Testis (tissue), 3 donors: Measurements from ENCODE around the gene EEF1A2. TPM values are rescaled to one million over a fixed set of nuclear protein-coding genes. Genes with fewer than 3 reads are reported as not detected.

Experiments used
- DNase-seq: peaks from one replicate; pipeline ENCODE4 v3.0.0-alpha.2; 2019
- H3K27ac ChIP-seq, 2 donors: fragments of 200-600 bp; sonication (generic); one replicate each; pipeline ENCODE4 v1.5.1; 2019
- H3K27me3 ChIP-seq: fragments of 200-600 bp; sonication (generic); one replicate; pipeline ENCODE4 v1.5.1; 2019
- H3K36me3 ChIP-seq: fragments of 200-600 bp; sonication (generic); one replicate; pipeline ENCODE4 v1.5.1; 2017; ENCODE audit warnings: low read depth; ENCODE audit errors: missing control alignments
- H3K4me1 ChIP-seq: fragments of 200-600 bp; sonication (generic); one replicate; pipeline ENCODE4 v1.5.1; 2019
- H3K4me3 ChIP-seq, 2 donors: fragments of 200-600 bp; sonication (generic); one replicate each; pipeline ENCODE4 v1.5.1; 2017 to 2019
- H3K9me3 ChIP-seq: fragments of 200-600 bp; sonication (generic); one replicate; pipeline ENCODE4 v1.5.1; 2017
- CTCF ChIP-seq, 3 experiments: fragments of 450-650 bp in 2 of 3; fragments of 200-600 bp in 1 of 3; sonication (generic) in 1 of 3; IDR thresholded peaks; one replicate each; pipeline ENCODE4 v1.5.1; 2016 to 2019; ENCODE audit warnings: antibody characterized with exemption in 3 of 3, mild to moderate bottlenecking in 2 of 3, moderate library complexity in 1 of 3
- POLR2A ChIP-seq: fragments of 450-650 bp; IDR thresholded peaks from one replicate; pipeline ENCODE4 v1.6.1; 2017; ENCODE audit warnings: antibody characterized with exemption, mild to moderate bottlenecking, moderate library complexity
- WGBS, 2 donors: methylation state at CpG; one replicate each; pipeline ENCODE4 v1.1.5; 2018; 5-methylcytosine and 5-hydroxymethylcytosine counted together
- intact Hi-C: fragments of 100-400 bp; cut with DNase I; formaldehyde crosslinking; loops from one replicate; pipeline ENCODE4 v1.15.1; 2023; ENCODE audit warnings: low total_unique reads
- polyA plus RNA-seq: library from polyadenylated mRNA; stranded (reverse); fragments of 350-450 nt; fragmentation: Illumina TruSeq; extraction: RNeasy Lipid Tissue Mini Kit (QIAGEN cat#74804); gene quantifications from one replicate; pipeline ENCODE4 v1.2.3, GENCODE V29; 2014; ENCODE audit warnings: low read depth, low replicate concordance; ENCODE audit not compliant: insufficient read depth
- total RNA-seq, 2 donors: library from RNA; depleted of rRNA; stranded (reverse); fragments of >200 nt; gene quantifications; one replicate each; pipeline ENCODE4 v1.2.3, GENCODE V29; 2016

EEF1A2 gene
- total and polyA plus RNA-seq, 3 donors from 2014 or later = 9.8 to 19.1 (median 15.9) TPM

DNA sequence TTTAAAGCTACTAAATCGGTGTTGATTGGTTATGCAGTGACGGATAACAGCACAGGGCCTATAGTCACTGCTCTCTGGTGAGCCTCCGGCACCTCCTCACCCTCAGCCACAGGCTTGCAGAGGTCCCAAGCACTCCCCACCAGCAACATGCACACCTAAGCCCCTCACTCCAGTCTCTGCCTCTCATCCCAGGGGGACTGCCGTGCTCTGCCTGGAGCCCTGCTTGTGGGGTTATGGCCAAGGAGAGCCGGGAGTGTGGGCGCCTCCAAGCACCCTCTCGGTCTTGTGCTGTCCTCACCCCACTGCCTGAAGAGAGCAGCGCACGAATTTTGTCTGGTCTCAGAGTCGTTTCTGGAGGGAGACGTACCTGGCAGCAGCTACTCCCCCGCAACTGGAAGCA is 6.8 kb upstream of the EEF1A2 start:
- 65 to 83% methylated on average over 11 to 12 of the region's 12 CpGs for WGBS, 2 donors
- Histone ChIP-seq H3K9me3 (no peaks in the 10 kb centered on the region), H3K36me3 (no peaks in the 10 kb centered on the region), H3K27ac (no peak overlapping the region), H3K4me1 (no peaks in the 10 kb centered on the region), H3K4me3 (no peak overlapping the region), H3K27me3 (no peaks in the 10 kb centered on the region)
- intact Hi-C loops = no loop called here
- no peak for DNase-seq
- no peak for TF ChIP-seq POLR2A
- no peak for TF ChIP-seq CTCF (IDR thresholded peaks at IDR 0.05)

- no peak for TF ChIP-seq CTCF (IDR thresholded peaks at IDR 0.05)
- no peak for TF ChIP-seq POLR2A
- H3K4me3 ChIP-seq = no peak overlapping the region
Observed at GRCh38 chr20:63505281-63505680, 6.4 kb upstream of the EEF1A2 start.

DNA sequence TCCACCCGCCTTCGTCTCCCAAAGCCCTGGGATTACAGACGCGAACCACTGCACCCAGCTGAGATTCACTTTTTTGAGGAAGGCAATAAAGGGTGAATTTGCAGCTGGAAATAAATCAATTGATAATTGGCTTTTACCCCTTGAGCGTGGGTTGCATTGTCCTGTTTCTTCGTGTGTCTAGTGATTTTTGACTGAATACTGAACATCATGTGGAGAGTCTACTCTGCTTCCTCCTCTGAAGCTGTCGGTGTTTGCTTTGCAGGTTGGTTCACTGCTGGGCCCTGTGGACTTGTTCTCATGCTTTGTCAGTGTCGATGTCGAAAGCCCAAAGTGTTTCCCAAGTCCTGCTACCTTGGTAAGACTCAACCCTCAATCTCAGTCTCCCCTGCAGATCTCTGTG is 5.8 kb upstream of the EEF1A2 start:
- H3K36me3 ChIP-seq = no peaks in the 10 kb centered on the region
- no peaks in the 10 kb centered on the region for H3K27me3 ChIP-seq
- H3K4me1 ChIP-seq = no peaks in the 10 kb centered on the region
- DNase-seq = no peak
- H3K27ac ChIP-seq = no peak overlapping the region
- no peaks in the 10 kb centered on the region for H3K9me3 ChIP-seq
- intact Hi-C loops = no loop called here
- H3K4me3 ChIP-seq = no peak overlapping the region
- 91 to 93% methylated on average over 9 of the region's 9 CpGs for WGBS, 2 donors
- TF ChIP-seq POLR2A (no peak), CTCF (IDR thresholded peaks at IDR 0.05) (no peak)

More at GRCh38 chr20:63505281-63505680, 6.4 kb upstream of the EEF1A2 start:
- DNase-seq = no peak
- 90 to 91% methylated on average over 6 to 8 of the region's 8 CpGs for WGBS, 2 donors
- Histone ChIP-seq H3K27ac (no peak overlapping the region), H3K4me1 (no peaks in the 10 kb centered on the region), H3K27me3 (no peaks in the 10 kb centered on the region), H3K36me3 (no peaks in the 10 kb centered on the region), H3K9me3 (no peaks in the 10 kb centered on the region)
- intact Hi-C loops = no loop called here

DNA sequence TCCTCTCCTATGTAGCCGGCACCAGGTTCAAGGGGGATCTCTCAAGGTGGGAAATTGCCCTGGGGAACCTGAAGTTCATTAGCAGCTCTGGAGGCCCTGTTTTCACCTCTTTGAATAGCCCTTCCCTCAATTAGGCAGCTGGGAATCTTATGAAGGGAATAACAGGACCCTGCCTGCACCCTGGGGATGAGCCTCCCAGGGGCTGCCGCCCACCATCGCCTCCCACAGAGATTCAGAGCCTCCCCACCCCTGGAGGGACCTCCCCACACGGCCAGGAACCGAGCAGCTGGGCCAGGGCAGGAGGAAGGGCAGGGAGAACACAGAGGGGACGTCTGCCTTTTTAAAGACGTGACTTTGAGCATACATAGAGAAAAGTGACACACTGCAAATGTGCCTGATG is 4.6 kb upstream of the EEF1A2 start:
- Histone ChIP-seq H3K27ac (no peak overlapping the region), H3K36me3 (no peaks in the 10 kb centered on the region), H3K4me3 (no peak overlapping the region), H3K9me3 (no peaks in the 10 kb centered on the region), H3K4me1 (no peaks in the 10 kb centered on the region), H3K27me3 (no peaks in the 10 kb centered on the region)
- intact Hi-C loops = no loop called here
- DNase-seq = no peak
- no peak for TF ChIP-seq CTCF (IDR thresholded peaks at IDR 0.05)
- no peak for TF ChIP-seq POLR2A
- WGBS, 2 donors = 45 to 57% methylated on average over 6 to 7 of the region's 7 CpGs

- H3K4me3 ChIP-seq = no peak overlapping the region
- H3K27ac ChIP-seq = no peak overlapping the region
- TF ChIP-seq CTCF (IDR thresholded peaks at IDR 0.05) (no peak), POLR2A (no peak)
- H3K27me3 ChIP-seq = no peaks in the 10 kb centered on the region
- H3K9me3 ChIP-seq = no peaks in the 10 kb centered on the region
- no peak for DNase-seq
- H3K36me3 ChIP-seq = no peaks in the 10 kb centered on the region
- 54 to 80% methylated on average over 1 to 13 of the region's 15 CpGs for WGBS, 2 donors
- intact Hi-C loops = no loop called here
- no peaks in the 10 kb centered on the region for H3K4me1 ChIP-seq
Observed at GRCh38 chr20:63502671-63503172, 3.8 kb upstream of the EEF1A2 start.
